ENCODE data around the gene VSTM2A. TPM values are rescaled to one million over a fixed set of nuclear protein-coding genes. Genes with fewer than 3 reads are reported as not detected.

VSTM2A gene
- total and polyA plus RNA-seq, 7 donors, result 0.01 TPM; not detected in 6

GRCh38 chr7:54591404-54592386 is 49.5 kb downstream of the VSTM2A start:
- Histone ChIP-seq H3K27ac (no peak overlapping the region), H3K4me1 (no peaks in the 10 kb centered on the region), H3K27me3 (ENCODE audit: insufficient read depth in 3 of 3, low read length in 2 of 3) (no peaks in the 10 kb centered on the region), H3K9me3 (no peaks in the 10 kb centered on the region), H3K4me3 (no peak overlapping the region), H3K36me3 (ENCODE audit: insufficient read depth in 1 of 2, low read depth in 1 of 2) (no peaks in the 10 kb centered on the region)
- peak in 1 of 2 donors; percentile 38 for DNase-seq
- intact Hi-C loops (cut with DNase I), result no loop called here
- WGBS, 3 donors, result 76 to 79% (median 79%) methylated on average over 15 of the region's 15 CpGs
- TF ChIP-seq CTCF (IDR thresholded peaks at IDR 0.05), result no peak
- no peak for ATAC-seq

GRCh38 chr7:54596747-54597146 is 54.6 kb downstream of the VSTM2A start:
- TF ChIP-seq CTCF (IDR thresholded peaks at IDR 0.05), result no peak
- no peak for DNase-seq
- ATAC-seq, result no peak
- intact Hi-C loops (cut with DNase I), result no loop called here
- no peaks in the 10 kb centered on the region for H3K27me3 ChIP-seq (ENCODE audit: insufficient read depth in 3 of 3, low read length in 2 of 3)
- no peaks in the 10 kb centered on the region for H3K36me3 ChIP-seq (ENCODE audit: insufficient read depth in 1 of 2, low read depth in 1 of 2)
- no peaks in the 10 kb centered on the region for H3K9me3 ChIP-seq
- no peaks in the 10 kb centered on the region for H3K4me1 ChIP-seq
- H3K4me3 ChIP-seq, result no peak overlapping the region
- no peak overlapping the region for H3K27ac ChIP-seq
- 84 to 92% (median 88%) methylated on average over 2 of the region's 2 CpGs for WGBS, 3 donors

GRCh38 chr7:54615537-54615936 is 73.4 kb downstream of the VSTM2A start:
- H3K27me3 ChIP-seq (ENCODE audit: insufficient read depth in 3 of 3, low read length in 2 of 3), result no peaks in the 10 kb centered on the region
- DNase-seq, result no peak
- no peaks in the 10 kb centered on the region for H3K4me1 ChIP-seq
- intact Hi-C loops (cut with DNase I), result no loop called here
- no peak for ATAC-seq
- no peak for TF ChIP-seq CTCF (IDR thresholded peaks at IDR 0.05)
- no peak overlapping the region for H3K27ac ChIP-seq
- no peak overlapping the region for H3K4me3 ChIP-seq
- no peaks in the 10 kb centered on the region for H3K36me3 ChIP-seq (ENCODE audit: insufficient read depth in 1 of 2, low read depth in 1 of 2)
- 68 to 76% (median 70%) methylated on average over 2 of the region's 2 CpGs for WGBS, 3 donors
- no peaks in the 10 kb centered on the region for H3K9me3 ChIP-seq

Other genes with a start within 250 kb of the VSTM2A start
- gene SEC61G, start 216.8 kb downstream of the VSTM2A start, total RNA-seq, result 10 to 100 TPM; 44.1 to 67.8 (median 56.4) TPM
- gene SEC61G, start 216.8 kb downstream of the VSTM2A start, polyA plus RNA-seq, result 100 to 1,000 TPM; 193 to 423 (median 242) TPM

Data from psoas muscle (tissue), 8 donors.